ENCODE data around the gene NCOA3. TPM values are rescaled to one million over a fixed set of nuclear protein-coding genes. Genes with fewer than 3 reads are reported as not detected.

Gene NCOA3
- polyA plus RNA-seq, 1 donor: 16.4 TPM

- Histone ChIP-seq H3K4me3 (ENCODE audit: low read length) (no peak overlapping the region), H3K36me3 (ENCODE audit: control insufficient read depth, insufficient read depth, low read length) (no peaks in the 10 kb centered on the region), H3K27me3 (ENCODE audit: control insufficient read depth, insufficient read depth, low read length) (no peaks in the 10 kb centered on the region), H3K4me1 (ENCODE audit: control insufficient read depth, insufficient read depth, low read length) (no peaks in the 10 kb centered on the region), H3K27ac (ENCODE audit: low read length) (no peak overlapping the region), H3K9me3 (ENCODE audit: control insufficient read depth, low read depth, low read length) (peaks cover 3% of the 10 kb centered on the region)
- WGBS (ENCODE audit: insufficient coverage, low lambda C conversion rate): 60% methylated on average over 1 of the region's 5 CpGs
- peak in 1 of 2 donors; percentile 20 for DNase-seq
These were observed 39.0 kb downstream of the NCOA3 start for GRCh38 chr20:47540443-47541354.

GRCh38 chr20:47541355-47541922, 39.8 kb downstream of the NCOA3 start:
- Histone ChIP-seq H3K4me1 (ENCODE audit: control insufficient read depth, insufficient read depth, low read length) (no peaks in the 10 kb centered on the region), H3K4me3 (ENCODE audit: low read length) (no peak overlapping the region), H3K36me3 (ENCODE audit: control insufficient read depth, insufficient read depth, low read length) (no peaks in the 10 kb centered on the region), H3K27ac (ENCODE audit: low read length) (no peak overlapping the region), H3K27me3 (ENCODE audit: control insufficient read depth, insufficient read depth, low read length) (no peaks in the 10 kb centered on the region), H3K9me3 (ENCODE audit: control insufficient read depth, low read depth, low read length) (peaks cover 3% of the 10 kb centered on the region)
- no peak for DNase-seq
- no CpG with 5 or more reads among the region's 3 CpGs for WGBS (ENCODE audit: insufficient coverage, low lambda C conversion rate)

GRCh38 chr20:47543006-47543431, 41.3 kb downstream of the NCOA3 start:
- WGBS (ENCODE audit: insufficient coverage, low lambda C conversion rate): no CpG with 5 or more reads among the region's 1 CpG
- Histone ChIP-seq H3K9me3 (ENCODE audit: control insufficient read depth, low read depth, low read length) (peaks cover 3% of the 10 kb centered on the region), H3K4me1 (ENCODE audit: control insufficient read depth, insufficient read depth, low read length) (no peaks in the 10 kb centered on the region), H3K36me3 (ENCODE audit: control insufficient read depth, insufficient read depth, low read length) (no peaks in the 10 kb centered on the region), H3K27me3 (ENCODE audit: control insufficient read depth, insufficient read depth, low read length) (no peaks in the 10 kb centered on the region), H3K27ac (ENCODE audit: low read length) (no peak overlapping the region), H3K4me3 (ENCODE audit: low read length) (no peak overlapping the region)
- no peak for DNase-seq

GRCh38 chr20:47544240-47544639, 42.6 kb downstream of the NCOA3 start:
- WGBS (ENCODE audit: insufficient coverage, low lambda C conversion rate): no CpG with 5 or more reads among the region's 2 CpGs
- Histone ChIP-seq H3K9me3 (ENCODE audit: control insufficient read depth, low read depth, low read length) (peaks cover 3% of the 10 kb centered on the region), H3K36me3 (ENCODE audit: control insufficient read depth, insufficient read depth, low read length) (no peaks in the 10 kb centered on the region), H3K4me1 (ENCODE audit: control insufficient read depth, insufficient read depth, low read length) (no peaks in the 10 kb centered on the region), H3K4me3 (ENCODE audit: low read length) (no peak overlapping the region), H3K27ac (ENCODE audit: low read length) (no peak overlapping the region), H3K27me3 (ENCODE audit: control insufficient read depth, insufficient read depth, low read length) (no peaks in the 10 kb centered on the region)
- no peak for DNase-seq

GRCh38 chr20:47544852-47545251, 43.2 kb downstream of the NCOA3 start:
- peaks cover 3% of the 10 kb centered on the region for H3K9me3 ChIP-seq (ENCODE audit: control insufficient read depth, low read depth, low read length)
- WGBS (ENCODE audit: insufficient coverage, low lambda C conversion rate): no CpG with 5 or more reads among the region's 2 CpGs
- no peak for DNase-seq
- H3K36me3 ChIP-seq (ENCODE audit: control insufficient read depth, insufficient read depth, low read length): no peaks in the 10 kb centered on the region
- no peak overlapping the region for H3K27ac ChIP-seq (ENCODE audit: low read length)
- H3K4me3 ChIP-seq (ENCODE audit: low read length): no peak overlapping the region
- no peaks in the 10 kb centered on the region for H3K27me3 ChIP-seq (ENCODE audit: control insufficient read depth, insufficient read depth, low read length)
- no peaks in the 10 kb centered on the region for H3K4me1 ChIP-seq (ENCODE audit: control insufficient read depth, insufficient read depth, low read length)

- H3K36me3 ChIP-seq (ENCODE audit: control insufficient read depth, insufficient read depth, low read length): no peaks in the 10 kb centered on the region
- no CpG with 5 or more reads among the region's 4 CpGs for WGBS (ENCODE audit: insufficient coverage, low lambda C conversion rate)
- no peak overlapping the region for H3K4me3 ChIP-seq (ENCODE audit: low read length)
- no peaks in the 10 kb centered on the region for H3K27me3 ChIP-seq (ENCODE audit: control insufficient read depth, insufficient read depth, low read length)
- DNase-seq: no peak
- peaks cover 3% of the 10 kb centered on the region for H3K9me3 ChIP-seq (ENCODE audit: control insufficient read depth, low read depth, low read length)
- no peak overlapping the region for H3K27ac ChIP-seq (ENCODE audit: low read length)
- H3K4me1 ChIP-seq (ENCODE audit: control insufficient read depth, insufficient read depth, low read length): no peaks in the 10 kb centered on the region
These were observed 43.8 kb downstream of the NCOA3 start for GRCh38 chr20:47545499-47545898.

- DNase-seq: no peak
- Histone ChIP-seq H3K4me3 (ENCODE audit: low read length) (no peak overlapping the region), H3K27ac (ENCODE audit: low read length) (no peak overlapping the region), H3K27me3 (ENCODE audit: control insufficient read depth, insufficient read depth, low read length) (no peaks in the 10 kb centered on the region), H3K36me3 (ENCODE audit: control insufficient read depth, insufficient read depth, low read length) (no peaks in the 10 kb centered on the region), H3K4me1 (ENCODE audit: control insufficient read depth, insufficient read depth, low read length) (no peaks in the 10 kb centered on the region), H3K9me3 (ENCODE audit: control insufficient read depth, low read depth, low read length) (peaks cover 3% of the 10 kb centered on the region)
- WGBS (ENCODE audit: insufficient coverage, low lambda C conversion rate): 93% methylated on average over 2 of the region's 13 CpGs
These were observed 44.7 kb downstream of the NCOA3 start for GRCh38 chr20:47546184-47547033.

- DNase-seq: no peak
- Histone ChIP-seq H3K9me3 (ENCODE audit: control insufficient read depth, low read depth, low read length) (peaks cover 3% of the 10 kb centered on the region), H3K4me3 (ENCODE audit: low read length) (no peak overlapping the region), H3K27me3 (ENCODE audit: control insufficient read depth, insufficient read depth, low read length) (no peaks in the 10 kb centered on the region), H3K27ac (ENCODE audit: low read length) (no peak overlapping the region), H3K4me1 (ENCODE audit: control insufficient read depth, insufficient read depth, low read length) (no peaks in the 10 kb centered on the region), H3K36me3 (ENCODE audit: control insufficient read depth, insufficient read depth, low read length) (no peaks in the 10 kb centered on the region)
- no CpG with 5 or more reads among the region's 5 CpGs for WGBS (ENCODE audit: insufficient coverage, low lambda C conversion rate)
These were observed 45.3 kb downstream of the NCOA3 start for GRCh38 chr20:47547034-47547387.

GRCh38 chr20:47549671-47550070, 48.0 kb downstream of the NCOA3 start:
- no peak overlapping the region for H3K4me3 ChIP-seq (ENCODE audit: low read length)
- H3K27ac ChIP-seq (ENCODE audit: low read length): no peak overlapping the region
- WGBS (ENCODE audit: insufficient coverage, low lambda C conversion rate): no CpG with 5 or more reads among the region's 3 CpGs
- DNase-seq: no peak
- H3K9me3 ChIP-seq (ENCODE audit: control insufficient read depth, low read depth, low read length): peaks cover 3% of the 10 kb centered on the region
- H3K27me3 ChIP-seq (ENCODE audit: control insufficient read depth, insufficient read depth, low read length): no peaks in the 10 kb centered on the region
- H3K4me1 ChIP-seq (ENCODE audit: control insufficient read depth, insufficient read depth, low read length): no peaks in the 10 kb centered on the region
- no peaks in the 10 kb centered on the region for H3K36me3 ChIP-seq (ENCODE audit: control insufficient read depth, insufficient read depth, low read length)

- H3K4me1 ChIP-seq (ENCODE audit: control insufficient read depth, insufficient read depth, low read length): no peaks in the 10 kb centered on the region
- no peak overlapping the region for H3K27ac ChIP-seq (ENCODE audit: low read length)
- no peaks in the 10 kb centered on the region for H3K9me3 ChIP-seq (ENCODE audit: control insufficient read depth, low read depth, low read length)
- H3K4me3 ChIP-seq (ENCODE audit: low read length): no peak overlapping the region
- WGBS (ENCODE audit: insufficient coverage, low lambda C conversion rate): 80% methylated on average over 1 of the region's 5 CpGs
- H3K27me3 ChIP-seq (ENCODE audit: control insufficient read depth, insufficient read depth, low read length): no peaks in the 10 kb centered on the region
- no peak for DNase-seq
- H3K36me3 ChIP-seq (ENCODE audit: control insufficient read depth, insufficient read depth, low read length): no peaks in the 10 kb centered on the region
These were observed 49.5 kb downstream of the NCOA3 start for GRCh38 chr20:47551222-47551621.

Data from large intestine (tissue), 3 donors.